Brain pericyte (primary cell): ENCODE data around the gene SCO1.

ENCODE experiments used
- DNase-seq: peaks from one replicate; pipeline ENCODE4 v3.0.0-alpha.2; 2012; ENCODE audit warnings: low read depth, low spot score

Gene SCO1

GRCh38 chr17:10653987-10654386, 43.3 kb downstream of the SCO1 start:
- no peak for DNase-seq

GRCh38 chr17:10652984-10653659, 44.2 kb downstream of the SCO1 start:
- DNase-seq = no peak

- DNase-seq = no peak
These were observed 45.4 kb downstream of the SCO1 start for GRCh38 chr17:10651927-10652326.

- no peak for DNase-seq
These were observed 47.7 kb downstream of the SCO1 start for GRCh38 chr17:10649602-10650001.

GRCh38 chr17:10648956-10649355, 48.4 kb downstream of the SCO1 start:
- no peak for DNase-seq

GRCh38 chr17:10648381-10648780, 49.0 kb downstream of the SCO1 start:
- no peak for DNase-seq

- peak; percentile 8 for DNase-seq
These were observed 50.8 kb downstream of the SCO1 start for GRCh38 chr17:10646392-10646990.

GRCh38 chr17:10640475-10640874, 56.9 kb downstream of the SCO1 start:
- no peak for DNase-seq

GRCh38 chr17:10638151-10638550, 59.2 kb downstream of the SCO1 start:
- DNase-seq = no peak

GRCh38 chr17:10635290-10635689, 62.0 kb downstream of the SCO1 start:
- DNase-seq = no peak

- no peak for DNase-seq
These were observed 63.5 kb downstream of the SCO1 start for GRCh38 chr17:10633738-10634379.

GRCh38 chr17:10631701-10632100, 65.6 kb downstream of the SCO1 start:
- DNase-seq = no peak

- no peak for DNase-seq
These were observed 66.2 kb downstream of the SCO1 start for GRCh38 chr17:10631048-10631700.

GRCh38 chr17:10629706-10630105, 67.6 kb downstream of the SCO1 start:
- no peak for DNase-seq

GRCh38 chr17:10628756-10629155, 68.6 kb downstream of the SCO1 start:
- DNase-seq = no peak

- no peak for DNase-seq
These were observed 70.9 kb downstream of the SCO1 start for GRCh38 chr17:10626390-10626789.

GRCh38 chr17:10624969-10625368, 72.4 kb downstream of the SCO1 start:
- no peak for DNase-seq

GRCh38 chr17:10623737-10624338, 73.5 kb downstream of the SCO1 start:
- DNase-seq = no peak

GRCh38 chr17:10622617-10623485, 74.5 kb downstream of the SCO1 start:
- no peak for DNase-seq
